WTC11 (cell line): Measurements from ENCODE around the gene DOP1A. TPM values are rescaled to one million over a fixed set of nuclear protein-coding genes. Genes with fewer than 3 reads are reported as not detected.

Experiments used
- ATAC-seq: fragments of 200-7000 bp; cut with Tn5 transposase; 2 replicates; pipeline ENCODE4 v1.10.0; 2021; ENCODE audit warnings: mild to moderate bottlenecking, moderate library complexity
- CTCF ChIA-PET: fragments of 300-600 bp; sonication (Branson Sonifier 250); formaldehyde crosslinking; loops from one replicate; lab custom pipeline; 2021; ENCODE audit warnings: antibody characterized with exemption; lab: Charles Lee
- POLR2A ChIA-PET: fragments of 350-600 bp; sonication (Branson Sonifier 250); formaldehyde crosslinking; loops from one replicate; lab custom pipeline; 2021; ENCODE audit warnings: antibody characterized with exemption; lab: Charles Lee
- DNase-seq: peaks from one replicate; pipeline ENCODE4 v3.0.0; 2021; ENCODE audit warnings: low spot score
- H3K27ac Mint-ChIP-seq: 2 replicates; pipeline ENCODE4 v1.8.0; 2021; ENCODE audit warnings: mixed read lengths
- H3K27me3 Mint-ChIP-seq: 2 replicates; pipeline ENCODE4 v1.8.0; 2021; ENCODE audit warnings: low read depth, mild to moderate bottlenecking, moderate library complexity, mixed read lengths
- H3K36me3 Mint-ChIP-seq: 2 replicates; pipeline ENCODE4 v1.8.0; 2021; ENCODE audit warnings: mixed read lengths
- H3K4me1 Mint-ChIP-seq: 2 replicates; pipeline ENCODE4 v1.8.0; 2022; ENCODE audit warnings: mixed read lengths
- H3K4me3 Mint-ChIP-seq: 2 replicates; pipeline ENCODE4 v1.8.0; 2021; ENCODE audit warnings: mild to moderate bottlenecking, moderate library complexity, mixed read lengths
- H3K9me3 Mint-ChIP-seq: 2 replicates; pipeline ENCODE4 v1.8.0; 2021; ENCODE audit warnings: mixed read lengths
- CBFB ChIP-seq: sonication (generic); formaldehyde crosslinking; IDR thresholded peaks from 2 replicates; pipeline ENCODE4 v1.8.1; 2022; ENCODE audit warnings: mild to moderate bottlenecking, low read depth, missing genetic modification reagents
- HMGA2 ChIP-seq: fragments of 250-450 bp; sonication (Bioruptor Pico); IDR thresholded peaks from 2 replicates; pipeline ENCODE4 v1.4.0; 2021; ENCODE audit warnings: mild to moderate bottlenecking, moderate library complexity
- IRF2 ChIP-seq: sonication (generic); formaldehyde crosslinking; IDR thresholded peaks from 2 replicates; pipeline ENCODE4 v1.8.0; 2022; ENCODE audit warnings: low read depth, missing genetic modification reagents, borderline replicate concordance
- NR2C2 ChIP-seq: sonication (generic); formaldehyde crosslinking; IDR thresholded peaks from 2 replicates; pipeline ENCODE4 v1.8.0; 2022; ENCODE audit warnings: mild to moderate bottlenecking, missing genetic modification reagents
- OVOL2 ChIP-seq: fragments of 250-450 bp; sonication (Bioruptor Pico); IDR thresholded peaks from 2 replicates; pipeline ENCODE4 v1.9.0; 2021; ENCODE audit warnings: mild to moderate bottlenecking, borderline replicate concordance
- TP53 ChIP-seq: sonication (generic); formaldehyde crosslinking; IDR thresholded peaks from 2 replicates; pipeline ENCODE4 v1.8.1; 2023; ENCODE audit warnings: mild to moderate bottlenecking, missing genetic modification reagents
- ZNF121 ChIP-seq: sonication (generic); formaldehyde crosslinking; IDR thresholded peaks from 2 replicates; pipeline ENCODE4 v1.8.0; 2023; ENCODE audit warnings: missing genetic modification reagents
- ZNF232 ChIP-seq: sonication (generic); formaldehyde crosslinking; IDR thresholded peaks from 2 replicates; pipeline ENCODE4 v1.8.0; 2022; ENCODE audit warnings: mild to moderate bottlenecking, missing genetic modification reagents
- ZNF423 ChIP-seq: fragments of 250-450 bp; sonication (Bioruptor Pico); IDR thresholded peaks from 2 replicates; pipeline ENCODE4 v2.1.2; 2022; ENCODE audit warnings: mild to moderate bottlenecking, moderate library complexity
- ZNF671 ChIP-seq: fragments of 250-450 bp; sonication (Bioruptor Pico); IDR thresholded peaks from 2 replicates; pipeline ENCODE4 v1.8.0; 2021; ENCODE audit warnings: mild to moderate bottlenecking
- total RNA-seq: library from RNA; stranded (reverse); gene quantifications from 3 replicates; pipeline ENCODE4 v1.2.3, GENCODE V29; 2021
- TF ChIP-seq, protein P1 (sequence below): fragments of 250-450 bp; sonication (Bioruptor Pico); IDR thresholded peaks from 2 replicates; pipeline ENCODE4 v1.9.0; 2021; ENCODE audit warnings: mild to moderate bottlenecking
- TF ChIP-seq, protein P2 (sequence below): sonication (generic); formaldehyde crosslinking; IDR thresholded peaks from 2 replicates; pipeline ENCODE4 v1.8.0; 2022; ENCODE audit warnings: mild to moderate bottlenecking, missing genetic modification reagents
- TF ChIP-seq, protein P3 (sequence below): sonication (generic); formaldehyde crosslinking; IDR thresholded peaks from 2 replicates; pipeline ENCODE4 v1.8.1; 2022; ENCODE audit warnings: mild to moderate bottlenecking, moderate library complexity, missing genetic modification reagents
- TF ChIP-seq, protein P4 (sequence below): sonication (generic); formaldehyde crosslinking; IDR thresholded peaks from 2 replicates; pipeline ENCODE4 v1.8.1; 2023; ENCODE audit warnings: mild to moderate bottlenecking, missing genetic modification reagents
- TF ChIP-seq, protein P5 (sequence below): sonication (generic); formaldehyde crosslinking; IDR thresholded peaks from 2 replicates; pipeline ENCODE4 v1.8.0; 2023; ENCODE audit warnings: missing genetic modification reagents
- TF ChIP-seq, protein P6 (sequence below): sonication (generic); formaldehyde crosslinking; IDR thresholded peaks from 2 replicates; pipeline ENCODE4 v1.8.1; 2022; ENCODE audit warnings: mild to moderate bottlenecking, missing genetic modification reagents, moderate library complexity, borderline replicate concordance
- TF ChIP-seq, protein P7 (sequence below): sonication (generic); formaldehyde crosslinking; IDR thresholded peaks from 2 replicates; pipeline ENCODE4 v1.8.1; 2023; ENCODE audit warnings: mild to moderate bottlenecking, missing genetic modification reagents, moderate library complexity
- TF ChIP-seq, protein P8 (sequence below): fragments of 200-600 bp; IDR thresholded peaks from 2 replicates; pipeline ENCODE4 v1.8.0; 2022; ENCODE audit warnings: antibody characterized with exemption

The DOP1A gene
- total RNA-seq, 1 experiment from 2014 or later = 16.9 TPM

DNA sequence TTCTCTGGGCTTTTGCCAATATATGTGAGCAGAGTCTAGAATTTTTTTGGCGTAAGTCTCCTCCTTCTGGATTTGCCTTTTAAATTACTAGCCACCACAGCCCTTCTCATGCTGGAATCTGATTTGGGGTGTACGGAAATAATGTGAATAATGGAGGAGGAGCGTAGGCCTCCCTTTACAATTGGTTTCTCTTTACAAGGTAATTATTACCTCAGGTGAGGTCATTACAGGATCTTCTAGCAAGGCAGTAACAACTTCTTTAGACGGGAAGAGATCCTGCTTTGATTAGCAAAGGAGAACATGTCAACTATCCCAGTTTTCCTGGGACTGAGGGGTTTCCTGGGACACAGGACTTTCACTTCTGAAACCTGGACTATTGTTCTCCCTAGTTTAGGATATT lies 134.6 kb downstream of the DOP1A start:
- no peak for ATAC-seq
- H3K9me3 Mint-ChIP-seq = peaks cover 3% of the 10 kb centered on the region; the same call in 1 of the 2 replicates
- CTCF ChIA-PET = no interaction called here
- no peaks in the 10 kb centered on the region for H3K27me3 Mint-ChIP-seq
- H3K36me3 Mint-ChIP-seq = peaks cover 4% of the 10 kb centered on the region
- H3K4me3 Mint-ChIP-seq = no peak overlapping the region
- H3K27ac Mint-ChIP-seq = no peak overlapping the region
- TF ChIP-seq, protein P1, sequence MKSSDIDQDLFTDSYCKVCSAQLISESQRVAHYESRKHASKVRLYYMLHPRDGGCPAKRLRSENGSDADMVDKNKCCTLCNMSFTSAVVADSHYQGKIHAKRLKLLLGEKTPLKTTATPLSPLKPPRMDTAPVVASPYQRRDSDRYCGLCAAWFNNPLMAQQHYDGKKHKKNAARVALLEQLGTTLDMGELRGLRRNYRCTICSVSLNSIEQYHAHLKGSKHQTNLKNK = no peak
- TF ChIP-seq, protein P2, sequence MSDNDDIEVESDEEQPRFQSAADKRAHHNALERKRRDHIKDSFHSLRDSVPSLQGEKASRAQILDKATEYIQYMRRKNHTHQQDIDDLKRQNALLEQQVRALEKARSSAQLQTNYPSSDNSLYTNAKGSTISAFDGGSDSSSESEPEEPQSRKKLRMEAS (CRISPR knock-in tag) = no peak
- TF ChIP-seq HMGA2 (CRISPR knock-in tag) (no peak), TP53 (CRISPR knock-in tag) (no peak), CBFB (CRISPR knock-in tag) (no peak), ZNF121 (no peak), IRF2 (CRISPR knock-in tag) (no peak), OVOL2 (CRISPR knock-in tag) (no peak), ZNF671 (CRISPR knock-in tag) (no peak), NR2C2 (no peak), ZNF232 (CRISPR knock-in tag) (no peak)
- TF ChIP-seq, protein P3, sequence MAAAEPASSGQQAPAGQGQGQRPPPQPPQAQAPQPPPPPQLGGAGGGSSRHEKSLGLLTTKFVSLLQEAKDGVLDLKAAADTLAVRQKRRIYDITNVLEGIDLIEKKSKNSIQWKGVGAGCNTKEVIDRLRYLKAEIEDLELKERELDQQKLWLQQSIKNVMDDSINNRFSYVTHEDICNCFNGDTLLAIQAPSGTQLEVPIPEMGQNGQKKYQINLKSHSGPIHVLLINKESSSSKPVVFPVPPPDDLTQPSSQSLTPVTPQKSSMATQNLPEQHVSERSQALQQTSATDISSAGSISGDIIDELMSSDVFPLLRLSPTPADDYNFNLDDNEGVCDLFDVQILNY (CRISPR knock-in tag) = no peak
- TF ChIP-seq, protein P4, sequence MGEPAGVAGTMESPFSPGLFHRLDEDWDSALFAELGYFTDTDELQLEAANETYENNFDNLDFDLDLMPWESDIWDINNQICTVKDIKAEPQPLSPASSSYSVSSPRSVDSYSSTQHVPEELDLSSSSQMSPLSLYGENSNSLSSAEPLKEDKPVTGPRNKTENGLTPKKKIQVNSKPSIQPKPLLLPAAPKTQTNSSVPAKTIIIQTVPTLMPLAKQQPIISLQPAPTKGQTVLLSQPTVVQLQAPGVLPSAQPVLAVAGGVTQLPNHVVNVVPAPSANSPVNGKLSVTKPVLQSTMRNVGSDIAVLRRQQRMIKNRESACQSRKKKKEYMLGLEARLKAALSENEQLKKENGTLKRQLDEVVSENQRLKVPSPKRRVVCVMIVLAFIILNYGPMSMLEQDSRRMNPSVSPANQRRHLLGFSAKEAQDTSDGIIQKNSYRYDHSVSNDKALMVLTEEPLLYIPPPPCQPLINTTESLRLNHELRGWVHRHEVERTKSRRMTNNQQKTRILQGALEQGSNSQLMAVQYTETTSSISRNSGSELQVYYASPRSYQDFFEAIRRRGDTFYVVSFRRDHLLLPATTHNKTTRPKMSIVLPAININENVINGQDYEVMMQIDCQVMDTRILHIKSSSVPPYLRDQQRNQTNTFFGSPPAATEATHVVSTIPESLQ (CRISPR knock-in tag) = no peak
- TF ChIP-seq, protein P5, sequence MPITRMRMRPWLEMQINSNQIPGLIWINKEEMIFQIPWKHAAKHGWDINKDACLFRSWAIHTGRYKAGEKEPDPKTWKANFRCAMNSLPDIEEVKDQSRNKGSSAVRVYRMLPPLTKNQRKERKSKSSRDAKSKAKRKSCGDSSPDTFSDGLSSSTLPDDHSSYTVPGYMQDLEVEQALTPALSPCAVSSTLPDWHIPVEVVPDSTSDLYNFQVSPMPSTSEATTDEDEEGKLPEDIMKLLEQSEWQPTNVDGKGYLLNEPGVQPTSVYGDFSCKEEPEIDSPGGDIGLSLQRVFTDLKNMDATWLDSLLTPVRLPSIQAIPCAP (CRISPR knock-in tag) = no peak
- POLR2A ChIA-PET = no interaction called here
- no peak for DNase-seq
- no peaks in the 10 kb centered on the region for H3K4me1 Mint-ChIP-seq

DNA sequence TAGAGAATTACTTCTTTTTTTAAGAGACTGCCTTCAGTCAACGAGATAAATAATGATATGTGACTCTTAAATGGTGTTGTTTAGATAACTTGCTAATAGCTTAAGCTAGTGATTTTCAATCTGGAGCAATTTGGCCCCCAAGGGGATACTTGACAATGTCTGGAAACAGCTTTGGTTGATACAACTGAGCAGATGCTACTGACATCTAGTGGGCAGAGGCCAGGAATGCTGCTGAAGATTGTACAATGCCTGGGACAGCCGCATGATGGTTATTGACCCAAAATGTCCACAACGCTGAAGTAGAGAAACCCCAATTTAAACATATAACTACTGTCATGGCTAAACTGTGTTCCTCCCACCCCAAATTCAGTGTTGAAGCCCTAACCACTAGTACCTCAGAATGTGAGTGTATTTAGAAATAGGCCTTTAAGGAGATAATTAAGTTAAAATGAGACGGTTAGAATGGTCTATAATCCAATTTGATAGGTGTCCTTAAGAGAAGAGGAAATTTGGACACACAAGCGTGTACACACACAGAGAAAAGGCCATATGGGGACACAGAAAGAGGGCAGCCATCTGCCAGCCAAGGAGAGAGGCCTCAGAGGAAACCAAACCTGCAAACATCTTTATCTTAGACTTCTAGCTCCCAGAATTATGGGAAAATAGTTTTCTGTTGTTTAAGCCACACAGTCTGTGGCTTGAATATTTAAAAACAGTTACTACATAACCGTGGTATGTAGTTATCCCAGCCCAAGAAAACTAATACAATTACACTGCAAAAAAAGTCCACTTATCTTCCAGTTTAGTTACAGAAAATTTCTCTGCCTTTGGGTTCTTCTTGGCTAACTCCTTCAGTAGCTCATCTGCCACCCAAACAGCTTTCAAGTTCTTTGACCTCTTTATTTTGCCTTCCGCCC lies 147.9 kb downstream of the DOP1A start:
- Mint-ChIP-seq H3K4me1 (no peaks in the 10 kb centered on the region), H3K27me3 (no peaks in the 10 kb centered on the region), H3K9me3 (no peaks in the 10 kb centered on the region), H3K27ac (no peak overlapping the region), H3K36me3 (no peaks in the 10 kb centered on the region), H3K4me3 (no peak overlapping the region)
- DNase-seq (peak; percentile 49), ATAC-seq (peak; percentile 97)
- TF ChIP-seq, protein P6, sequence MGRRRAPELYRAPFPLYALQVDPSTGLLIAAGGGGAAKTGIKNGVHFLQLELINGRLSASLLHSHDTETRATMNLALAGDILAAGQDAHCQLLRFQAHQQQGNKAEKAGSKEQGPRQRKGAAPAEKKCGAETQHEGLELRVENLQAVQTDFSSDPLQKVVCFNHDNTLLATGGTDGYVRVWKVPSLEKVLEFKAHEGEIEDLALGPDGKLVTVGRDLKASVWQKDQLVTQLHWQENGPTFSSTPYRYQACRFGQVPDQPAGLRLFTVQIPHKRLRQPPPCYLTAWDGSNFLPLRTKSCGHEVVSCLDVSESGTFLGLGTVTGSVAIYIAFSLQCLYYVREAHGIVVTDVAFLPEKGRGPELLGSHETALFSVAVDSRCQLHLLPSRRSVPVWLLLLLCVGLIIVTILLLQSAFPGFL (CRISPR knock-in tag) = no peak
- TF ChIP-seq, protein P7, sequence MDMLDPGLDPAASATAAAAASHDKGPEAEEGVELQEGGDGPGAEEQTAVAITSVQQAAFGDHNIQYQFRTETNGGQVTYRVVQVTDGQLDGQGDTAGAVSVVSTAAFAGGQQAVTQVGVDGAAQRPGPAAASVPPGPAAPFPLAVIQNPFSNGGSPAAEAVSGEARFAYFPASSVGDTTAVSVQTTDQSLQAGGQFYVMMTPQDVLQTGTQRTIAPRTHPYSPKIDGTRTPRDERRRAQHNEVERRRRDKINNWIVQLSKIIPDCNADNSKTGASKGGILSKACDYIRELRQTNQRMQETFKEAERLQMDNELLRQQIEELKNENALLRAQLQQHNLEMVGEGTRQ = no peak
- TF ChIP-seq, protein P8, sequence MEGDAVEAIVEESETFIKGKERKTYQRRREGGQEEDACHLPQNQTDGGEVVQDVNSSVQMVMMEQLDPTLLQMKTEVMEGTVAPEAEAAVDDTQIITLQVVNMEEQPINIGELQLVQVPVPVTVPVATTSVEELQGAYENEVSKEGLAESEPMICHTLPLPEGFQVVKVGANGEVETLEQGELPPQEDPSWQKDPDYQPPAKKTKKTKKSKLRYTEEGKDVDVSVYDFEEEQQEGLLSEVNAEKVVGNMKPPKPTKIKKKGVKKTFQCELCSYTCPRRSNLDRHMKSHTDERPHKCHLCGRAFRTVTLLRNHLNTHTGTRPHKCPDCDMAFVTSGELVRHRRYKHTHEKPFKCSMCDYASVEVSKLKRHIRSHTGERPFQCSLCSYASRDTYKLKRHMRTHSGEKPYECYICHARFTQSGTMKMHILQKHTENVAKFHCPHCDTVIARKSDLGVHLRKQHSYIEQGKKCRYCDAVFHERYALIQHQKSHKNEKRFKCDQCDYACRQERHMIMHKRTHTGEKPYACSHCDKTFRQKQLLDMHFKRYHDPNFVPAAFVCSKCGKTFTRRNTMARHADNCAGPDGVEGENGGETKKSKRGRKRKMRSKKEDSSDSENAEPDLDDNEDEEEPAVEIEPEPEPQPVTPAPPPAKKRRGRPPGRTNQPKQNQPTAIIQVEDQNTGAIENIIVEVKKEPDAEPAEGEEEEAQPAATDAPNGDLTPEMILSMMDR = peak; percentile 44
- no peak for TF ChIP-seq ZNF423 (CRISPR knock-in tag)
- POLR2A ChIA-PET = interaction anchor here (1.0 kb wide), 1 partner anchor 148 kb away, joined by 4 read pairs; the partner anchor contains the start of gene DOP1A
- CTCF ChIA-PET = interaction anchor here (0.6 to 2.9 kb wide), 15 partner anchors 9 to 321 kb away, joined by 3 to 60 read pairs (median 6); partner anchors contain the start of genes DOP1A, PRSS35, RWDD2A and UBE3D
